DOHH2 (cell line): ENCODE measurements around the gene CASP14.

Experiments
- H3F3A ChIP-seq: fragments of 200-600 bp; sonication (generic), shearing (Covaris generic); 2 replicates; pipeline ENCODE4 v1.6.0; 2016; ENCODE audit warnings: antibody characterized with exemption, mild to moderate bottlenecking; ENCODE audit not compliant: control insufficient read depth, insufficient read depth
- H3K27ac ChIP-seq: fragments of 200-600 bp; sonication (generic); 2 replicates; pipeline ENCODE4 v1.5.1; 2014; ENCODE audit warnings: low read depth, mild to moderate bottlenecking, low read length, moderate library complexity
- H3K27me3 ChIP-seq: fragments of 200-600 bp; sonication (generic); 2 replicates; pipeline ENCODE4 v1.6.1; 2014; ENCODE audit warnings: mild to moderate bottlenecking, low read length, mixed read lengths; ENCODE audit not compliant: control insufficient read depth
- H3K36me3 ChIP-seq: fragments of 200-600 bp; sonication (generic); 2 replicates; pipeline ENCODE4 v1.6.1; 2014; ENCODE audit warnings: mild to moderate bottlenecking, low read length, moderate library complexity, mixed read lengths; ENCODE audit not compliant: control insufficient read depth
- H3K4me1 ChIP-seq: fragments of 200-600 bp; sonication (generic); 2 replicates; pipeline ENCODE4 v1.6.1; 2014; ENCODE audit warnings: mild to moderate bottlenecking, low read length, mixed read lengths; ENCODE audit not compliant: control insufficient read depth
- H3K4me2 ChIP-seq: fragments of 200-600 bp; sonication (generic); 2 replicates; pipeline ENCODE4 v1.6.0; 2014; ENCODE audit warnings: mild to moderate bottlenecking, low read length, moderate library complexity
- H3K4me3 ChIP-seq: fragments of 200-600 bp; sonication (generic); 2 replicates; pipeline ENCODE4 v1.5.1; 2014; ENCODE audit warnings: mild to moderate bottlenecking, low read length, mixed read lengths
- H3K79me2 ChIP-seq: fragments of 200-600 bp; sonication (generic); 2 replicates; pipeline ENCODE4 v1.6.1; 2014; ENCODE audit warnings: mild to moderate bottlenecking, low read length, mixed read lengths; ENCODE audit not compliant: control insufficient read depth
- H3K9me2 ChIP-seq: fragments of 200-600 bp; sonication (generic); replicated peaks from 2 replicates; pipeline ENCODE4 v1.6.1; 2014; ENCODE audit warnings: mild to moderate bottlenecking, low read length, mixed read lengths; ENCODE audit not compliant: control insufficient read depth
- H3K9me3 ChIP-seq: fragments of 200-600 bp; sonication (generic); 2 replicates; pipeline ENCODE4 v1.6.1; 2014; ENCODE audit warnings: antibody characterized with exemption, low read length, mixed read lengths; ENCODE audit not compliant: control insufficient read depth, insufficient read depth
- H4K20me1 ChIP-seq: fragments of 200-600 bp; sonication (generic); 2 replicates; pipeline ENCODE4 v1.6.0; 2014; ENCODE audit warnings: low read depth, mild to moderate bottlenecking, antibody characterized with exemption, low read length, moderate library complexity; ENCODE audit not compliant: control insufficient read depth, insufficient read depth
- EZH2phosphoT487 ChIP-seq: fragments of 200-600 bp; sonication (generic); IDR thresholded peaks from 2 replicates; pipeline ENCODE4 v1.6.1; 2017; ENCODE audit warnings: borderline replicate concordance, mild to moderate bottlenecking, antibody characterized with exemption, low read length, moderate library complexity, mixed read lengths
- TF ChIP-seq, protein P1 (sequence below): fragments of 200-600 bp; sonication (generic); IDR thresholded peaks from one replicate; pipeline ENCODE4 v1.5.1; 2014; ENCODE audit warnings: antibody characterized with exemption, mild to moderate bottlenecking, low read depth, low read length; ENCODE audit not compliant: poor library complexity, severe bottlenecking

CASP14 gene

GRCh38 chr19:15022752-15023151, 26.5 kb upstream of the CASP14 start:
- H4K20me1 ChIP-seq = no peaks in the 10 kb centered on the region
- no peaks in the 10 kb centered on the region for H3F3A ChIP-seq
- H3K4me3 ChIP-seq = no peak overlapping the region
- no peaks in the 10 kb centered on the region for H3K36me3 ChIP-seq
- no peaks in the 10 kb centered on the region for H3K79me2 ChIP-seq
- no peaks in the 10 kb centered on the region for H3K4me1 ChIP-seq
- no peak overlapping the region for H3K27ac ChIP-seq
- no peak overlapping the region for H3K4me2 ChIP-seq
- H3K27me3 ChIP-seq = no peaks in the 10 kb centered on the region
- H3K9me2 ChIP-seq = no peaks in the 10 kb centered on the region
- TF ChIP-seq, protein P1, sequence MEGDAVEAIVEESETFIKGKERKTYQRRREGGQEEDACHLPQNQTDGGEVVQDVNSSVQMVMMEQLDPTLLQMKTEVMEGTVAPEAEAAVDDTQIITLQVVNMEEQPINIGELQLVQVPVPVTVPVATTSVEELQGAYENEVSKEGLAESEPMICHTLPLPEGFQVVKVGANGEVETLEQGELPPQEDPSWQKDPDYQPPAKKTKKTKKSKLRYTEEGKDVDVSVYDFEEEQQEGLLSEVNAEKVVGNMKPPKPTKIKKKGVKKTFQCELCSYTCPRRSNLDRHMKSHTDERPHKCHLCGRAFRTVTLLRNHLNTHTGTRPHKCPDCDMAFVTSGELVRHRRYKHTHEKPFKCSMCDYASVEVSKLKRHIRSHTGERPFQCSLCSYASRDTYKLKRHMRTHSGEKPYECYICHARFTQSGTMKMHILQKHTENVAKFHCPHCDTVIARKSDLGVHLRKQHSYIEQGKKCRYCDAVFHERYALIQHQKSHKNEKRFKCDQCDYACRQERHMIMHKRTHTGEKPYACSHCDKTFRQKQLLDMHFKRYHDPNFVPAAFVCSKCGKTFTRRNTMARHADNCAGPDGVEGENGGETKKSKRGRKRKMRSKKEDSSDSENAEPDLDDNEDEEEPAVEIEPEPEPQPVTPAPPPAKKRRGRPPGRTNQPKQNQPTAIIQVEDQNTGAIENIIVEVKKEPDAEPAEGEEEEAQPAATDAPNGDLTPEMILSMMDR = no peak
- TF ChIP-seq EZH2phosphoT487 = no peak
- no peaks in the 10 kb centered on the region for H3K9me3 ChIP-seq

DNA sequence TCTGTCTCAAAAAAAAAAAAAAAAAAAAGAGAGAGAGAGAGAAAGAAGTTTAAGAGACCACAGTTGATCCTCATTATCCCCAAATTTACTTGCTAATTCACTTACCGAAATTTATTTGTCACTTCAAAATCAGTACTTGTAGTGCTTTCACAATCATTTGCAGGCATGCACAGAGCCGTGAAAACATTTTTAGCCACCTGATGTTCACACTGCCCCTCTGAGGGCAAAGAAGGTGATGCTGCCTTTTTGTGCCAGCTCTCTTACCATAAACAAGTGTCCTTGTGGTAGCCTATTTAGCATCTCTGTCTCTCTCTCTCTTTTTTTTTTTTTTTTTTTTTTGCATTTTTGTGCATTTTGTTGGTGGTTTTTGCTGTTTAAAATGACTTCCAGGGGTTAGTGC, 24.1 kb upstream of the CASP14 start:
- H3K4me3 ChIP-seq = no peak overlapping the region
- no peak for TF ChIP-seq EZH2phosphoT487
- TF ChIP-seq, protein P1 = peak; percentile 48
- no peaks in the 10 kb centered on the region for H3K36me3 ChIP-seq
- no peaks in the 10 kb centered on the region for H3K27me3 ChIP-seq
- no peaks in the 10 kb centered on the region for H3K9me2 ChIP-seq
- H3K4me2 ChIP-seq = no peak overlapping the region
- no peaks in the 10 kb centered on the region for H3K4me1 ChIP-seq
- H3F3A ChIP-seq = no peaks in the 10 kb centered on the region
- H3K27ac ChIP-seq = no peak overlapping the region
- H3K9me3 ChIP-seq = no peaks in the 10 kb centered on the region
- no peaks in the 10 kb centered on the region for H4K20me1 ChIP-seq
- H3K79me2 ChIP-seq = no peaks in the 10 kb centered on the region

GRCh38 chr19:15028490-15028889, 20.8 kb upstream of the CASP14 start:
- H3K79me2 ChIP-seq = no peaks in the 10 kb centered on the region
- no peaks in the 10 kb centered on the region for H3K9me3 ChIP-seq
- TF ChIP-seq EZH2phosphoT487 = no peak
- TF ChIP-seq, protein P1 = no peak
- H3K4me3 ChIP-seq = no peak overlapping the region
- H3K36me3 ChIP-seq = no peaks in the 10 kb centered on the region
- H3K4me1 ChIP-seq = no peaks in the 10 kb centered on the region
- no peaks in the 10 kb centered on the region for H3K27me3 ChIP-seq
- no peaks in the 10 kb centered on the region for H3F3A ChIP-seq
- H4K20me1 ChIP-seq = no peaks in the 10 kb centered on the region
- no peak overlapping the region for H3K27ac ChIP-seq
- no peak overlapping the region for H3K4me2 ChIP-seq
- H3K9me2 ChIP-seq = no peaks in the 10 kb centered on the region

GRCh38 chr19:15031675-15032074, 17.6 kb upstream of the CASP14 start:
- Histone ChIP-seq H3K27me3 (no peaks in the 10 kb centered on the region), H3K27ac (no peak overlapping the region), H3K4me1 (no peaks in the 10 kb centered on the region), H3F3A (no peaks in the 10 kb centered on the region), H3K9me3 (no peaks in the 10 kb centered on the region), H3K9me2 (no peaks in the 10 kb centered on the region), H3K36me3 (no peaks in the 10 kb centered on the region), H3K4me3 (no peak overlapping the region), H3K4me2 (no peak overlapping the region), H4K20me1 (no peaks in the 10 kb centered on the region), H3K79me2 (no peaks in the 10 kb centered on the region)
- TF ChIP-seq EZH2phosphoT487 = no peak
- TF ChIP-seq, protein P1 = no peak
